Parathyroid adenoma (tissue), 2 donors: ENCODE data around the gene UBQLN3.

Experiments
- H2AFZ ChIP-seq: fragments of 300-600 bp; sonication (generic); one replicate; pipeline ENCODE4 v1.7.0; 2017; ENCODE audit warnings: antibody characterized with exemption, mild to moderate bottlenecking
- H3K27ac ChIP-seq: fragments of 300-600 bp; sonication (generic); one replicate; pipeline ENCODE4 v1.7.0; 2017
- H3K27me3 ChIP-seq: fragments of 300-600 bp; sonication (generic); one replicate; pipeline ENCODE4 v1.7.0; 2017; ENCODE audit warnings: low read length; ENCODE audit not compliant: control insufficient read depth, insufficient read depth
- H3K36me3 ChIP-seq: fragments of 300-600 bp; sonication (generic); one replicate; pipeline ENCODE4 v1.7.0; 2017; ENCODE audit warnings: low read length; ENCODE audit not compliant: control insufficient read depth, insufficient read depth
- H3K4me1 ChIP-seq: fragments of 300-600 bp; sonication (generic); one replicate; pipeline ENCODE4 v1.7.0; 2017; ENCODE audit warnings: control low read depth
- H3K4me2 ChIP-seq: fragments of 300-600 bp; sonication (generic); one replicate; pipeline ENCODE4 v1.7.0; 2017; ENCODE audit warnings: low read length
- H3K4me3 ChIP-seq: fragments of 300-600 bp; sonication (generic); one replicate; pipeline ENCODE4 v1.7.0; 2017; ENCODE audit warnings: low read depth, low read length
- H3K79me2 ChIP-seq: fragments of 300-600 bp; sonication (generic); one replicate; pipeline ENCODE4 v1.7.0; 2017; ENCODE audit warnings: control low read depth
- H3K9ac ChIP-seq: fragments of 300-600 bp; sonication (generic); one replicate; pipeline ENCODE4 v1.7.0; 2017; ENCODE audit warnings: mild to moderate bottlenecking
- H3K9me3 ChIP-seq: fragments of 300-600 bp; sonication (generic); one replicate; pipeline ENCODE4 v1.7.0; 2017; ENCODE audit warnings: low read length; ENCODE audit not compliant: control insufficient read depth
- TF ChIP-seq, protein P1 (sequence below): fragments of 300-600 bp; sonication (generic); IDR thresholded peaks from one replicate; pipeline ENCODE4 v1.7.0; 2017; ENCODE audit warnings: antibody characterized with exemption, mild to moderate bottlenecking
- donor health status: primary hyperparathyroidism.

Gene UBQLN3

DNA sequence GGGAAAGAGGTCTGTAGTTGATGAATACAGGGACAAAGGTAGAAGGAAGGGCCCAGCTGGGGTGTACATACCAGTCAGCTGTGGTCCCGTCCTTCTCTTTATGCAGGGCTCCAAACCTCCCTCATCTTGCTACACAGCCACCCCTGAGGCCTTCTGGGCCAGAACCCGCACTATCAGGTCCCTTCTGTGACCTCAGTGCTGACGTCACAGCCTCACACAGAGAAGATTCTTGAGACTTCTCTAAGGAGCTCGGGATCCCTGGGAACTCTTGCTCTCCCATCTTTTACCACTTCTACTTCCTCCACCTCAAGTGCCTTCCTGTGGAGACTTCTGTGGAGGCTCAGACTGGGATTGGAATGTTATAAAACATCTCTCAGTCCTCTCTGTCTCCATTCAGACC, at the start of gene UBQLN3:
TSS of gene UBQLN3 (minus strand) at position 155 of the 400 bp plus-strand sequence. CDS start 399 bp downstream, outside the sequence.
- H3K27ac ChIP-seq, result no peak within 1 kb of the TSS
- TF ChIP-seq, protein P1, sequence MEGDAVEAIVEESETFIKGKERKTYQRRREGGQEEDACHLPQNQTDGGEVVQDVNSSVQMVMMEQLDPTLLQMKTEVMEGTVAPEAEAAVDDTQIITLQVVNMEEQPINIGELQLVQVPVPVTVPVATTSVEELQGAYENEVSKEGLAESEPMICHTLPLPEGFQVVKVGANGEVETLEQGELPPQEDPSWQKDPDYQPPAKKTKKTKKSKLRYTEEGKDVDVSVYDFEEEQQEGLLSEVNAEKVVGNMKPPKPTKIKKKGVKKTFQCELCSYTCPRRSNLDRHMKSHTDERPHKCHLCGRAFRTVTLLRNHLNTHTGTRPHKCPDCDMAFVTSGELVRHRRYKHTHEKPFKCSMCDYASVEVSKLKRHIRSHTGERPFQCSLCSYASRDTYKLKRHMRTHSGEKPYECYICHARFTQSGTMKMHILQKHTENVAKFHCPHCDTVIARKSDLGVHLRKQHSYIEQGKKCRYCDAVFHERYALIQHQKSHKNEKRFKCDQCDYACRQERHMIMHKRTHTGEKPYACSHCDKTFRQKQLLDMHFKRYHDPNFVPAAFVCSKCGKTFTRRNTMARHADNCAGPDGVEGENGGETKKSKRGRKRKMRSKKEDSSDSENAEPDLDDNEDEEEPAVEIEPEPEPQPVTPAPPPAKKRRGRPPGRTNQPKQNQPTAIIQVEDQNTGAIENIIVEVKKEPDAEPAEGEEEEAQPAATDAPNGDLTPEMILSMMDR, result no peak
- no peaks in the 10 kb centered on the region for H3K36me3 ChIP-seq
- no peaks in the 10 kb centered on the region for H3K4me1 ChIP-seq
- no peak within 1 kb of the TSS for H3K9ac ChIP-seq
- no peak within 1 kb of the TSS for H2AFZ ChIP-seq
- no peaks in the 10 kb centered on the region for H3K79me2 ChIP-seq
- no peak within 1 kb of the TSS for H3K4me3 ChIP-seq
- H3K4me2 ChIP-seq, result no peak within 1 kb of the TSS
- H3K27me3 ChIP-seq, result no peaks in the 10 kb centered on the region
- no peaks in the 10 kb centered on the region for H3K9me3 ChIP-seq

DNA sequence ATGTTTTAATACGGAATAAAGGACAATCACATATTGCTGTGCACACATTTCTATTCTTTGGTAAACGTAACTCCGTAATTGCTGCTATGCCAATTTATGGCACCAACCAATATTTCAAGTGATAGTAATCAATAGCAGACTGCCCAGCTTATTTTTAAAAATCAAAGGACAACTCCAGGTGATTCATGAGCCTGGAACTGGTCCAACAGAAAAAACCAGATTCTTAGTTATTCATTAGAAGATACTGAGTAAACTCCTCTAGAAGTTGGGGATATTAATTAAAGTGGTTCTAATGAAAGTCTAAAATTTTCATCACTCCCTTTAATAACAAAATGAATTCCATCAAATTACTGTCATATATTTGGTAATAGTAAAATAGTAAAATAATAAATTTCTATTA, 48.0 kb upstream of the UBQLN3 start:
- Histone ChIP-seq H3K4me2 (no peak overlapping the region), H3K36me3 (no peaks in the 10 kb centered on the region), H3K79me2 (no peaks in the 10 kb centered on the region), H3K9ac (no peak overlapping the region), H2AFZ (no peak overlapping the region), H3K4me1 (no peaks in the 10 kb centered on the region), H3K27me3 (no peaks in the 10 kb centered on the region), H3K4me3 (no peak overlapping the region), H3K9me3 (no peaks in the 10 kb centered on the region), H3K27ac (no peak overlapping the region)
- TF ChIP-seq, protein P1, result no peak

DNA sequence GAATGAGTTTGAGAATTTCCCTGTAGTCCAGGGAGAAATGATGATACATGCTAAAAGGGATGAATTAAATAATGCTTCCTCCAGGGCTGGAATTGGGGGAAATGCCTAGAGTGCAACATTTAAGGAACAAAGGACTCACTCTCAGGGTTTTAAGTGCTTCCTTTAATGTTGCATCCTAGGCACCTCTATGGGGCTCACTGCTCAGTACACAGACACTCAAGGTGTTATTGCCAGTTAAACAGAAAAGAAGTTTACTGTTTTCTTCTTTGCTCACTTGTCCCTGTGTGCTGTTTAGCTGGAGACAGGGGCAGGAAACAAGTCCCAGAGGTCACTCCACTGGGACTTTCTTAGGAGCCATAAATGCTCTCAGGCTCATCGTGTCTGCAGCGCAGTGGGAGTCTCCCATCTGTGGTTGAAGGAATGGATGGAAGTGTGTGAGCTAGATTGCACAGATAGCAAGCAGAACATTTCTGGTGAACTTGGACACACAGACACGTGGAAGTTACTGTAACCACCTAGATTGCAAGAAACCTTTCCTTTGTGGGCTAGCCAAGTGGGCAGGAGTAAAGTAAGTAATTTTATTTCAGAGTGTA, 46.9 kb upstream of the UBQLN3 start:
- Histone ChIP-seq H3K4me3 (no peak overlapping the region), H3K4me1 (no peaks in the 10 kb centered on the region), H3K9ac (no peak overlapping the region), H3K27me3 (no peaks in the 10 kb centered on the region), H2AFZ (no peak overlapping the region), H3K27ac (no peak overlapping the region), H3K79me2 (no peaks in the 10 kb centered on the region), H3K9me3 (no peaks in the 10 kb centered on the region), H3K36me3 (no peaks in the 10 kb centered on the region), H3K4me2 (no peak overlapping the region)
- TF ChIP-seq, protein P1, result no peak

DNA sequence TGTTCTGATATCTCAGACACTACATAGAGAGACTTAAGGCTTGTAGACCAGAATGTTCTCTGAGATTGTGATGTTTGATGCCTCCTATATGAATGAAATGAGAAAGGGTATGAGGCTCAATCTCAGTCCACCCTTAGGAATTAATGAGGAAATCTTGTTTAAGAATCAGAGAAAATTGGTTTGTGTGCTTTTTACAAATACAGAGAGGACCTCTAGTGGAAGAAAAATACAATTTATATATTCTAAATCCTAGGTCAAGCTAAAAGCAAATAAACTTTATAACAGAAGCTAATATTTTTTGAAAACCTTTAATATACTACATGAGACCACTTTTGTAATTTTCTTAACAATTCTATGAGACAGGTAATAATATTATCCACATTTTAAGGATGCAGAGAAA, 43.6 kb upstream of the UBQLN3 start:
- Histone ChIP-seq H3K4me1 (no peaks in the 10 kb centered on the region), H3K4me3 (no peak overlapping the region), H2AFZ (no peak overlapping the region), H3K4me2 (no peak overlapping the region), H3K9me3 (no peaks in the 10 kb centered on the region), H3K27me3 (no peaks in the 10 kb centered on the region), H3K36me3 (no peaks in the 10 kb centered on the region), H3K79me2 (no peaks in the 10 kb centered on the region), H3K9ac (no peak overlapping the region), H3K27ac (no peak overlapping the region)
- TF ChIP-seq, protein P1, result no peak

DNA sequence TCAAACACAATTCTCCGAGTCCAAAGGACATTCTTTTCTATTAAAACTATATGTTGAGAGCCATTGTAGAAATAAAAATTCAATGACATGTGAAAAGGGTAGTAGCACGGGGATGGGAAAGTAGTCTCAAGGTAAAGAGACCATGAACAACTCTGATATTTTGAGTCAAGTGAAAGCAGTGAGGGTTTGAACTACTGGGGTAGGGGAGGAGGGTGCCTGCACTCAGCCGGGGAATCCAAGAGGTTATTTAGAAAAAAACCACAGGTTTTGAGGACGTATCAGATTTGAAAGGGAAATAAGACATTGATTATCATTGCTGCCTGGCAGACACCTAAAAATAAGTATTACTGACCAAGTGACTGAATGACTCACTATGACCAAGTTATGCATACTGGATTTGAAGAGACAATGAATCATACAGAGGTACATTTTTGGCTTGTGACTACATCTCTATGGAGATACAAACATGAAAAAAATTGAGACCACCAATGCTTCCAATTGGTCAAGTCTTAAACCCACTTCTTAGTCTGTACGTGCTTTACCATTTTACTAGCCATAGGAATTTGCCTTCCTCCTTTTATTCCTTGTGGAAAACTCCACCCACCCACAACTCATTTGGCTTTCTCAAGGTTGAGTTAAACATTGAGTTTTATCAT, 40.8 kb upstream of the UBQLN3 start:
- Histone ChIP-seq H3K4me2 (no peak overlapping the region), H3K27me3 (no peaks in the 10 kb centered on the region), H3K9me3 (no peaks in the 10 kb centered on the region), H2AFZ (no peak overlapping the region), H3K36me3 (no peaks in the 10 kb centered on the region), H3K27ac (no peak overlapping the region), H3K4me3 (no peak overlapping the region), H3K4me1 (no peaks in the 10 kb centered on the region), H3K9ac (no peak overlapping the region), H3K79me2 (no peaks in the 10 kb centered on the region)
- TF ChIP-seq, protein P1, result no peak
